HepG2 (cell line): ENCODE measurements around the gene VARS1. TPM values are rescaled to one million over a fixed set of nuclear protein-coding genes. Genes with fewer than 3 reads are reported as not detected.

Experiments used
- AGO2 ChIP-seq: fragments of 200-400 bp; formaldehyde crosslinking; optimal IDR thresholded peaks from 2 replicates; pipeline ENCODE3; 2017; ENCODE audit warnings: mild to moderate bottlenecking, low read depth, low read length, moderate library complexity
- BCL6 ChIP-seq: IDR thresholded peaks from 2 replicates; pipeline ENCODE4 v1.6.1; 2016; ENCODE audit warnings: missing genetic modification reagents, missing compliant biosample characterization
- DNMT3B ChIP-seq: conservative IDR thresholded peaks from 2 replicates; pipeline ENCODE4 v1.6.1; 2016; ENCODE audit warnings: missing biosample characterization, control low read depth
- GATAD1 ChIP-seq: IDR thresholded peaks from 2 replicates; pipeline ENCODE4 v1.6.1; 2016; ENCODE audit warnings: missing genetic modification reagents, missing compliant biosample characterization
- HNRNPLL ChIP-seq: fragments of 200-400 bp; formaldehyde crosslinking; IDR thresholded peaks from 2 replicates; pipeline ENCODE4 v1.6.1; 2017; ENCODE audit warnings: mild to moderate bottlenecking, low read depth, low read length; ENCODE audit not compliant: poor library complexity, severe bottlenecking
- ISX ChIP-seq: sonication (generic); formaldehyde crosslinking; conservative IDR thresholded peaks from 2 replicates; pipeline ENCODE4 v1.5.0; 2020; ENCODE audit warnings: missing genetic modification reagents
- MLXIP ChIP-seq: sonication (generic); formaldehyde crosslinking; IDR thresholded peaks from 2 replicates; pipeline ENCODE4 v1.9.0; 2021; ENCODE audit warnings: missing genetic modification reagents, borderline replicate concordance
- NFKBIZ ChIP-seq: IDR thresholded peaks from 2 replicates; pipeline ENCODE4 v1.6.1; 2018; ENCODE audit warnings: missing genetic modification reagents, missing compliant biosample characterization
- PLSCR1 ChIP-seq: sonication (generic); formaldehyde crosslinking; IDR thresholded peaks from 2 replicates; pipeline ENCODE4 v1.5.0; 2020; ENCODE audit warnings: missing genetic modification reagents, mild to moderate bottlenecking, borderline replicate concordance
- RFXAP ChIP-seq: sonication (generic); formaldehyde crosslinking; IDR thresholded peaks from 2 replicates; pipeline ENCODE4 v1.4.0; 2020; ENCODE audit warnings: missing genetic modification reagents, borderline replicate concordance
- ZNF12 ChIP-seq: sonication (generic); formaldehyde crosslinking; IDR thresholded peaks from 2 replicates; pipeline ENCODE4 v1.5.0; 2020; ENCODE audit warnings: missing genetic modification reagents
- ZNF335 ChIP-seq: sonication (generic); formaldehyde crosslinking; IDR thresholded peaks from 2 replicates; pipeline ENCODE4 v1.4.0; 2020; ENCODE audit warnings: missing genetic modification reagents
- ZNF615 ChIP-seq: sonication (generic); formaldehyde crosslinking; IDR thresholded peaks from 2 replicates; pipeline ENCODE4 v1.5.0; 2020; ENCODE audit warnings: mild to moderate bottlenecking, missing genetic modification reagents, borderline replicate concordance
- ZNF746 ChIP-seq: sonication (generic); formaldehyde crosslinking; IDR thresholded peaks from 2 replicates; pipeline ENCODE4 v1.8.0; 2022; ENCODE audit warnings: mild to moderate bottlenecking, missing genetic modification reagents
- polyA plus RNA-seq, 8 experiments: library from polyadenylated mRNA; depleted of rRNA in 3 of 8; stranded (reverse) in 7 of 8; unstranded in 1 of 8; fragments of >200 nt; fragmentation: Illumina TruSeq in 4 of 8; extraction: Trizol in 4 of 8; gene quantifications; 2 replicates each; pipeline versions ENCODE4 v1.2.1 to v1.2.3, GENCODE V29; 2011 to 2016; ENCODE audit warnings: low read depth in 4 of 8, missing spikeins in 1 of 8, mixed read lengths in 1 of 8; ENCODE audit not compliant: insufficient read depth in 1 of 8
- total RNA-seq, 5 experiments: library from RNA; depleted of rRNA; stranded (reverse); fragments of >200 nt; fragmentation: Illumina TruSeq; extraction: Trizol; gene quantifications; 2 replicates each; pipeline ENCODE4 v1.2.3, GENCODE V29; 2016; ENCODE audit warnings: low read depth in 1 of 5
- TF ChIP-seq, protein P1 (sequence below): sonication (generic); formaldehyde crosslinking; IDR thresholded peaks from 2 replicates; pipeline ENCODE4 v1.8.0; 2022; ENCODE audit warnings: mild to moderate bottlenecking, missing genetic modification reagents, borderline replicate concordance
- TF ChIP-seq, protein P2 (sequence below): sonication (generic); formaldehyde crosslinking; IDR thresholded peaks from 2 replicates; pipeline ENCODE4 v1.4.0; 2020; ENCODE audit warnings: missing genetic modification reagents
- TF ChIP-seq, protein P3 (sequence below): sonication (generic); formaldehyde crosslinking; IDR thresholded peaks from 2 replicates; pipeline ENCODE4 v1.4.0; 2020; ENCODE audit warnings: mild to moderate bottlenecking, missing genetic modification reagents
- TF ChIP-seq, protein P4 (sequence below): sonication (generic); formaldehyde crosslinking; conservative IDR thresholded peaks from 2 replicates; pipeline ENCODE4 v1.4.0; 2020; ENCODE audit warnings: missing genetic modification reagents

The VARS1 gene
- total and polyA plus RNA-seq, 2 of the 13 experiments (the other 11 are each of a cell fraction or from before 2014, with no cell fraction given): 14.7 to 56.1 TPM

DNA sequence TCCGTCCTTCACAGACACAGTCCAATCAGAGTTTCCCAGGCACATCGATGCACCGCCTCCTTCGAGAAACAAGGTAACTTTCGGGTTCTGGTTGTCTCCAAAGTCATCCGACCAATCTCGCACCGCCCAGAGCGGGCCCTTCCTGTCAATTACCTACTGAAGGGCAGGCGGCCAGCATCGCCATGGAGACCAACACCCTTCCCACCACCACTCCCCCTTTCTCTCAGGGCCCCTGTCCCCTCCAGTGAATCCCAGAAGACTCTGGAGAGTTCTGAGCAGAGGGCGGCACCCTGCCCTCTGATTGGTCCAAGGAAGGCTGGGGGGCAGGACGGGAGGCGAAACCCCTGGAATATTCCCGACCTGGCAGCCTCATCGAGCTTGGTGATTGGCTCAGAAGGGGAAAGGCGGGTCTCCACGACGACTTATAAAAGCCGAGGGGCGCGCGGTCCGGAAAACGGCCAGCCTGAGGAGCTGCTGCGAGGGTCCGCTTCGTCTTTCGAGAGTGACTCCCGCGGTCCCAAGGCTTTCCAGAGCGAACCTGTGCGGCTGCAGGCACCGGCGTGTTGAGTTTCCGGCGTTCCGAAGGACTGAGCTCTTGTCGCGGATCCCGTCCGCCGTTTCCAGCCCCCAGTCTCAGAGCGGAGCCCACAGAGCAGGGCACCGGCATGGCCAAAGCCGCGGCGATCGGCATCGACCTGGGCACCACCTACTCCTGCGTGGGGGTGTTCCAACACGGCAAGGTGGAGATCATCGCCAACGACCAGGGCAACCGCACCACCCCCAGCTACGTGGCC, 31.9 kb upstream of the VARS1 start, which contains the start of gene HSPA1B (continued):
- TF ChIP-seq ISX (CRISPR knock-in tag) (no peak), ZNF746 (CRISPR knock-in tag) (no peak; the same call in 1 of the 2 replicates), GATAD1 (CRISPR knock-in tag) (no peak; the same call in 1 of the 2 replicates), ZNF335 (CRISPR knock-in tag) (peak; percentile 97), HNRNPLL (no peak), NFKBIZ (CRISPR knock-in tag) (peak; percentile 65; the same call in 1 of the 2 replicates), AGO2 (peak; percentile 89), ZNF12 (CRISPR knock-in tag) (peak; percentile 50; the same call in 1 of the 2 replicates), ZNF615 (CRISPR knock-in tag) (peak; percentile 92; the same call in 1 of the 2 replicates), BCL6 (CRISPR knock-in tag) (no peak), RFXAP (no peak), DNMT3B (CRISPR knock-in tag) (no peak; the same call in 1 of the 2 replicates), PLSCR1 (CRISPR knock-in tag) (no peak), MLXIP (CRISPR knock-in tag) (peak; percentile 77; the same call in 1 of the 2 replicates)
- TF ChIP-seq, protein P1, sequence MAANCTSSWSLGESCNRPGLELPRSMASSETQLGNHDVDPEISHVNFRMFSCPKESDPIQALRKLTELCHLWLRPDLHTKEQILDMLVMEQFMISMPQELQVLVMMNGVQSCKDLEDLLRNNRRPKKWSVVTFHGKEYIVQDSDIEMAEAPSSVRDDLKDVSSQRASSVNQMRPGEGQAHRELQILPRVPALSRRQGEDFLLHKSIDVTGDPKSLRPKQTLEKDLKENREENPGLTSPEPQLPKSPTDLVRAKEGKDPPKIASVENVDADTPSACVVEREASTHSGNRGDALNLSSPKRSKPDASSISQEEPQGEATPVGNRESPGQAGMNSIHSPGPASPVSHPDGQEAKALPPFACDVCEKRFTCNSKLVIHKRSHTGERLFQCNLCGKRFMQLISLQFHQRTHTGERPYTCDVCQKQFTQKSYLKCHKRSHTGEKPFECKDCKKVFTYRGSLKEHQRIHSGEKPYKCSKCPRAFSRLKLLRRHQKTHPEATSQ (CRISPR knock-in tag): peak; percentile 64; the same call in 1 of the 2 replicates
- TF ChIP-seq, protein P2, sequence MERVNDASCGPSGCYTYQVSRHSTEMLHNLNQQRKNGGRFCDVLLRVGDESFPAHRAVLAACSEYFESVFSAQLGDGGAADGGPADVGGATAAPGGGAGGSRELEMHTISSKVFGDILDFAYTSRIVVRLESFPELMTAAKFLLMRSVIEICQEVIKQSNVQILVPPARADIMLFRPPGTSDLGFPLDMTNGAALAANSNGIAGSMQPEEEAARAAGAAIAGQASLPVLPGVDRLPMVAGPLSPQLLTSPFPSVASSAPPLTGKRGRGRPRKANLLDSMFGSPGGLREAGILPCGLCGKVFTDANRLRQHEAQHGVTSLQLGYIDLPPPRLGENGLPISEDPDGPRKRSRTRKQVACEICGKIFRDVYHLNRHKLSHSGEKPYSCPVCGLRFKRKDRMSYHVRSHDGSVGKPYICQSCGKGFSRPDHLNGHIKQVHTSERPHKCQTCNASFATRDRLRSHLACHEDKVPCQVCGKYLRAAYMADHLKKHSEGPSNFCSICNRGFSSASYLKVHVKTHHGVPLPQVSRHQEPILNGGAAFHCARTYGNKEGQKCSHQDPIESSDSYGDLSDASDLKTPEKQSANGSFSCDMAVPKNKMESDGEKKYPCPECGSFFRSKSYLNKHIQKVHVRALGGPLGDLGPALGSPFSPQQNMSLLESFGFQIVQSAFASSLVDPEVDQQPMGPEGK (CRISPR knock-in tag): peak; percentile 67
- TF ChIP-seq, protein P3, sequence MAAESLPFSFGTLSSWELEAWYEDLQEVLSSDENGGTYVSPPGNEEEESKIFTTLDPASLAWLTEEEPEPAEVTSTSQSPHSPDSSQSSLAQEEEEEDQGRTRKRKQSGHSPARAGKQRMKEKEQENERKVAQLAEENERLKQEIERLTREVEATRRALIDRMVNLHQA (CRISPR knock-in tag): 0 out of 2 replicates have a peak, but pooled peaks have one; percentile 46
- TF ChIP-seq, protein P4, sequence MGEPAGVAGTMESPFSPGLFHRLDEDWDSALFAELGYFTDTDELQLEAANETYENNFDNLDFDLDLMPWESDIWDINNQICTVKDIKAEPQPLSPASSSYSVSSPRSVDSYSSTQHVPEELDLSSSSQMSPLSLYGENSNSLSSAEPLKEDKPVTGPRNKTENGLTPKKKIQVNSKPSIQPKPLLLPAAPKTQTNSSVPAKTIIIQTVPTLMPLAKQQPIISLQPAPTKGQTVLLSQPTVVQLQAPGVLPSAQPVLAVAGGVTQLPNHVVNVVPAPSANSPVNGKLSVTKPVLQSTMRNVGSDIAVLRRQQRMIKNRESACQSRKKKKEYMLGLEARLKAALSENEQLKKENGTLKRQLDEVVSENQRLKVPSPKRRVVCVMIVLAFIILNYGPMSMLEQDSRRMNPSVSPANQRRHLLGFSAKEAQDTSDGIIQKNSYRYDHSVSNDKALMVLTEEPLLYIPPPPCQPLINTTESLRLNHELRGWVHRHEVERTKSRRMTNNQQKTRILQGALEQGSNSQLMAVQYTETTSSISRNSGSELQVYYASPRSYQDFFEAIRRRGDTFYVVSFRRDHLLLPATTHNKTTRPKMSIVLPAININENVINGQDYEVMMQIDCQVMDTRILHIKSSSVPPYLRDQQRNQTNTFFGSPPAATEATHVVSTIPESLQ (CRISPR knock-in tag): no peak
